ENCODE data around the gene ATG16L1. TPM values are rescaled to one million over a fixed set of nuclear protein-coding genes. Genes with fewer than 3 reads are reported as not detected.

Gene ATG16L1
- total and polyA plus RNA-seq, 2 experiments from 2014 or later: 16.2 to 17.2 TPM

- H4K20me1 ChIP-seq (ENCODE audit: insufficient read depth): no peaks in the 10 kb centered on the region
- TF ChIP-seq EZH2phosphoT487 (IDR thresholded peaks at IDR 0.05; ENCODE audit: insufficient read depth, low read depth) (no peak), EZH2 (IDR thresholded peaks at IDR 0.05; ENCODE audit: insufficient read depth, poor library complexity, severe bottlenecking) (no peak)
- no peak for DNase-seq
- peaks cover 5% of the 10 kb centered on the region for H3K79me2 ChIP-seq (ENCODE audit: insufficient read depth)
- WGBS, 2 experiments (ENCODE audit: low coverage in 1 of 2, low lambda C conversion rate in 2 of 2, missing lambda C conversion rate in 2 of 2): 69 to 79% methylated on average over 2 of the region's 2 CpGs
- peaks cover 19% of the 10 kb centered on the region for H3F3A ChIP-seq (ENCODE audit: insufficient read depth)
- peaks cover 4% of the 10 kb centered on the region; the same call in 1 of the 2 replicates for H3K4me1 ChIP-seq (ENCODE audit: insufficient read depth)
- no peak overlapping the region for H3K4me2 ChIP-seq (ENCODE audit: unreplicated experiment)
- no peaks in the 10 kb centered on the region for H3K36me3 ChIP-seq (ENCODE audit: low read depth)
- no peak overlapping the region for H3K9ac ChIP-seq
- no peaks in the 10 kb centered on the region for H3K27me3 ChIP-seq (replicated peaks; ENCODE audit: insufficient read depth)
- H2AFZ ChIP-seq: 0 out of 2 replicates have a peak overlapping the region, but pooled peaks have one; percentile 0
- H3K4me3 ChIP-seq: no peak overlapping the region
- in situ Hi-C loops (cut with MboI): loop anchor here (10.0 kb wide), 1 partner anchor 392 kb away; no protein-coding TSS in a partner anchor
- H3K9me2 ChIP-seq (ENCODE audit: insufficient read depth): no peaks in the 10 kb centered on the region
- H3K27ac ChIP-seq: no peak overlapping the region
- no peaks in the 10 kb centered on the region for H3K9me3 ChIP-seq (ENCODE audit: low read depth)
These were observed 4.4 kb upstream of the ATG16L1 start for GRCh38 chr2:233247116-233247515.

DNA sequence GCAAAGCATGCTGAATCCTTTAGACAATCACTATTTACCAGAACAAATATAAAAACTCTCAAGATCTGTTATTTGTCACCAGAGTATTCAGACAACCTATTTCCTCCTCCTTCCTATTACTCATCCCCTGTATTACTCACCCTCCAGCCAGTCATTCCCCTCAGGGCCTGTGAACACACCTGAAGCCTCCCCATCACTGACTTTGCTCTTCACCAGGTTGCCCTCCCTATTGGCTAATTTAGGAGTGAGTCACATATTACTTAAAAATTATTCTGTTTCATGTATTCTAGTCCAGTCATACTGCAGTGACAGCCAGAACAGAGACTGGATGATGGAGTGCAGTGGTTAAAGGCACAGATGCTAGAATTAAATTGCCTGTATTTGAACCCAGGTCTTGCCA lies 3.7 kb upstream of the ATG16L1 start:
- peak; percentile 69 for DNase-seq
- peaks cover 11% of the 10 kb centered on the region for H3K79me2 ChIP-seq (ENCODE audit: insufficient read depth)
- no peaks in the 10 kb centered on the region for H3K36me3 ChIP-seq (ENCODE audit: low read depth)
- H3K4me1 ChIP-seq (ENCODE audit: insufficient read depth): peaks cover 6% of the 10 kb centered on the region; the same call in 1 of the 2 replicates
- H4K20me1 ChIP-seq (ENCODE audit: insufficient read depth): no peaks in the 10 kb centered on the region
- no peak overlapping the region for H3K27ac ChIP-seq
- no peak overlapping the region for H3K9ac ChIP-seq
- no peaks in the 10 kb centered on the region for H3K9me3 ChIP-seq (ENCODE audit: low read depth)
- in situ Hi-C loops (cut with MboI): loop anchor here (10.0 kb wide), 1 partner anchor 393 kb away; no protein-coding TSS in a partner anchor
- TF ChIP-seq EZH2 (IDR thresholded peaks at IDR 0.05; ENCODE audit: insufficient read depth, poor library complexity, severe bottlenecking) (no peak), EZH2phosphoT487 (IDR thresholded peaks at IDR 0.05; ENCODE audit: insufficient read depth, low read depth) (no peak)
- H3K4me3 ChIP-seq: no peak overlapping the region
- H2AFZ ChIP-seq: 0 out of 2 replicates have a peak overlapping the region, but pooled peaks have one; percentile 0
- no peak overlapping the region for H3K4me2 ChIP-seq (ENCODE audit: unreplicated experiment)
- H3F3A ChIP-seq (ENCODE audit: insufficient read depth): peaks cover 19% of the 10 kb centered on the region
- H3K27me3 ChIP-seq (replicated peaks; ENCODE audit: insufficient read depth): no peaks in the 10 kb centered on the region
- H3K9me2 ChIP-seq (ENCODE audit: insufficient read depth): no peaks in the 10 kb centered on the region

DNA sequence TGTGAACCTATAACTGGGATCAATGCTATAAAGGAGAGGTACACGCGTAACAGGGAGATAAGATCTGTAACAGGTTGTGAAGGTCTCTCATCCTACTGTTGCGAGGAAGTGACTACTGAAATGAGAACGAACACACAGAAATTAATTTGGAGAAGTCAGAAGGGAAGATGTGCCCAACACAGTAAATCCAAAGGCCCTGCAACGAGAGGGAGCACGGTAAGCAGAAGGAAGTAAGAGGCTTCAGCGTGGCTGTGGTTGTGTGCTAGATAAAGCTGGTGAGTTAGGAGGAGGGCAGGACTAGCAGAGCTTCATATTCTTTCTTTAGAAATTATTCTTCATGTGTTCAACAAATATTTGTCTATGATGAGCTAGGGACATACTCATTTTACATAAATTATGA lies 2.5 kb upstream of the ATG16L1 start:
- DNase-seq: no peak
- H3K79me2 ChIP-seq (ENCODE audit: insufficient read depth): peaks cover 24% of the 10 kb centered on the region
- H3K9me3 ChIP-seq (ENCODE audit: low read depth): no peaks in the 10 kb centered on the region
- H3K9ac ChIP-seq: no peak overlapping the region
- H3K36me3 ChIP-seq (ENCODE audit: low read depth): no peaks in the 10 kb centered on the region
- H3K4me3 ChIP-seq: no peak overlapping the region
- no peaks in the 10 kb centered on the region for H4K20me1 ChIP-seq (ENCODE audit: insufficient read depth)
- H3K27me3 ChIP-seq (replicated peaks; ENCODE audit: insufficient read depth): no peaks in the 10 kb centered on the region
- H3F3A ChIP-seq (ENCODE audit: insufficient read depth): peaks cover 19% of the 10 kb centered on the region
- no peak overlapping the region for H2AFZ ChIP-seq
- H3K4me2 ChIP-seq (ENCODE audit: unreplicated experiment): no peak overlapping the region
- in situ Hi-C loops (cut with MboI): loop anchor here (10.0 kb wide), 1 partner anchor 394 kb away; no protein-coding TSS in a partner anchor
- WGBS, 2 experiments (ENCODE audit: low coverage in 1 of 2, low lambda C conversion rate in 2 of 2, missing lambda C conversion rate in 2 of 2): 84 to 88% methylated on average over 7 of the region's 7 CpGs
- no peak for TF ChIP-seq EZH2 (IDR thresholded peaks at IDR 0.05; ENCODE audit: insufficient read depth, poor library complexity, severe bottlenecking)
- H3K4me1 ChIP-seq (ENCODE audit: insufficient read depth): peaks cover 13% of the 10 kb centered on the region
- H3K27ac ChIP-seq: no peak overlapping the region
- no peaks in the 10 kb centered on the region for H3K9me2 ChIP-seq (ENCODE audit: insufficient read depth)

- Histone ChIP-seq H3K27me3 (replicated peaks; ENCODE audit: insufficient read depth) (no peaks in the 10 kb centered on the region), H3K9me2 (ENCODE audit: insufficient read depth) (no peaks in the 10 kb centered on the region), H3K36me3 (ENCODE audit: low read depth) (no peaks in the 10 kb centered on the region), H3F3A (ENCODE audit: insufficient read depth) (peaks cover 19% of the 10 kb centered on the region), H3K27ac (no peak overlapping the region), H3K9ac (no peak overlapping the region), H3K79me2 (ENCODE audit: insufficient read depth) (peaks cover 40% of the 10 kb centered on the region), H4K20me1 (ENCODE audit: insufficient read depth) (no peaks in the 10 kb centered on the region), H3K4me1 (ENCODE audit: insufficient read depth) (peaks cover 17% of the 10 kb centered on the region), H3K4me3 (no peak overlapping the region), H3K9me3 (ENCODE audit: low read depth) (no peaks in the 10 kb centered on the region), H3K4me2 (ENCODE audit: unreplicated experiment) (no peak overlapping the region), H2AFZ (peak overlapping the region; percentile 93)
- TF ChIP-seq EZH2phosphoT487 (IDR thresholded peaks at IDR 0.05; ENCODE audit: insufficient read depth, low read depth) (no peak), EZH2 (IDR thresholded peaks at IDR 0.05; ENCODE audit: insufficient read depth, poor library complexity, severe bottlenecking) (no peak)
- WGBS, 2 experiments (ENCODE audit: low coverage in 1 of 2, low lambda C conversion rate in 2 of 2, missing lambda C conversion rate in 2 of 2): 71 to 75% methylated on average over 9 of the region's 9 CpGs
- in situ Hi-C loops (cut with MboI): no loop called here
- no peak for DNase-seq
These were observed 905 bp upstream of the ATG16L1 start for GRCh38 chr2:233250568-233250967.

GRCh38 chr2:233250985-233251305 lies 528 bp upstream of the ATG16L1 start:
- H3K9me3 ChIP-seq (ENCODE audit: low read depth): no peaks in the 10 kb centered on the region
- H4K20me1 ChIP-seq (ENCODE audit: insufficient read depth): no peaks in the 10 kb centered on the region
- no peak for DNase-seq
- in situ Hi-C loops (cut with MboI): no loop called here
- peak overlapping the region; percentile 93 for H2AFZ ChIP-seq
- peaks cover 43% of the 10 kb centered on the region for H3K79me2 ChIP-seq (ENCODE audit: insufficient read depth)
- no peak for TF ChIP-seq EZH2 (IDR thresholded peaks at IDR 0.05; ENCODE audit: insufficient read depth, poor library complexity, severe bottlenecking)
- no peak for TF ChIP-seq EZH2phosphoT487 (IDR thresholded peaks at IDR 0.05; ENCODE audit: insufficient read depth, low read depth)
- peak overlapping the region; percentile 19; the same call in 1 of the 2 replicates for H3K27ac ChIP-seq
- WGBS, 2 experiments (ENCODE audit: low coverage in 1 of 2, low lambda C conversion rate in 2 of 2, missing lambda C conversion rate in 2 of 2): 41 to 43% methylated on average over 1 of the region's 1 CpG
- H3K27me3 ChIP-seq (replicated peaks; ENCODE audit: insufficient read depth): no peaks in the 10 kb centered on the region
- H3K9me2 ChIP-seq (ENCODE audit: insufficient read depth): no peaks in the 10 kb centered on the region
- H3K4me2 ChIP-seq (ENCODE audit: unreplicated experiment): peak overlapping the region; percentile 55
- 0 out of 2 replicates have a peak, but pooled peaks cover 1% of the 10 kb centered on the region for H3K36me3 ChIP-seq (ENCODE audit: low read depth)
- H3F3A ChIP-seq (ENCODE audit: insufficient read depth): peaks cover 19% of the 10 kb centered on the region
- H3K4me1 ChIP-seq (ENCODE audit: insufficient read depth): peaks cover 17% of the 10 kb centered on the region
- H3K4me3 ChIP-seq: peak overlapping the region; percentile 92; the same call in 1 of the 2 replicates
- H3K9ac ChIP-seq: peak overlapping the region; percentile 60
